Keratinocyte (primary cell): ENCODE results near the gene CNTLN. TPM values are rescaled to one million over a fixed set of nuclear protein-coding genes. Genes with fewer than 3 reads are reported as not detected.

Experiments used
- DNase-seq: peaks from one replicate; pipeline ENCODE4 v3.0.0-alpha.2; 2011; ENCODE audit warnings: low read depth, missing footprints, low spot score
- FAIRE-seq: peaks from 2 replicates; lab custom pipeline; 2011; peaks lifted over from hg19 to GRCh38; lab: Jason Lieb, UNC
- H2AFZ ChIP-seq: 2 replicates; pipeline ENCODE4 v1.6.0; 2012; ENCODE audit warnings: low read length, control low read depth, inconsistent platforms; ENCODE audit not compliant: control insufficient read depth
- H3K27ac ChIP-seq: 2 replicates; pipeline ENCODE4 v1.5.1; 2011; ENCODE audit warnings: low read length; ENCODE audit not compliant: control insufficient read depth, insufficient read depth
- H3K27me3 ChIP-seq: 3 replicates; pipeline ENCODE4 v1.6.0; 2011; ENCODE audit warnings: low read length; ENCODE audit not compliant: control insufficient read depth, insufficient read depth; ENCODE audit errors: extremely low read depth
- H3K36me3 ChIP-seq, 2 experiments: 2 replicates in 1 of 2; 3 replicates in 1 of 2; pipeline ENCODE4 v1.5.1; 2011; ENCODE audit warnings: low read length in 2 of 2, mild to moderate bottlenecking in 1 of 2; ENCODE audit not compliant: control insufficient read depth in 2 of 2, insufficient read depth in 2 of 2; ENCODE audit errors: extremely low read depth in 1 of 2
- H3K4me1 ChIP-seq: 3 replicates; pipeline ENCODE4 v1.5.1; 2011; ENCODE audit warnings: low read length; ENCODE audit not compliant: control insufficient read depth, insufficient read depth; ENCODE audit errors: extremely low read depth
- H3K4me2 ChIP-seq: 3 replicates; pipeline ENCODE4 v1.6.0; 2011; ENCODE audit warnings: low read depth, low read length; ENCODE audit not compliant: control insufficient read depth, insufficient read depth; ENCODE audit errors: extremely low read depth
- H3K4me3 ChIP-seq, 3 experiments: fragments of 200-600 bp in 1 of 3; sonication (generic) in 1 of 3; 2 replicates in 2 of 3; 3 replicates in 1 of 3; pipeline ENCODE4 v1.5.1; 2011 to 2016; ENCODE audit warnings: low read length in 3 of 3, mild to moderate bottlenecking in 3 of 3, control low read depth in 2 of 3, inconsistent platforms in 1 of 3, low read depth in 1 of 3, mixed read lengths in 1 of 3, mixed run types in 1 of 3, moderate library complexity in 1 of 3; ENCODE audit not compliant: control insufficient read depth in 2 of 3, insufficient read depth in 2 of 3; ENCODE audit errors: extremely low read depth in 1 of 3
- H3K79me2 ChIP-seq: 2 replicates; pipeline ENCODE4 v1.6.0; 2012; ENCODE audit warnings: low read length; ENCODE audit not compliant: control insufficient read depth, insufficient read depth
- H3K9ac ChIP-seq: 3 replicates; pipeline ENCODE4 v1.6.0; 2011; ENCODE audit warnings: low read length; ENCODE audit not compliant: control insufficient read depth, insufficient read depth; ENCODE audit errors: extremely low read depth
- H3K9me1 ChIP-seq: 3 replicates; pipeline ENCODE4 v1.6.0; 2011; ENCODE audit warnings: low read length; ENCODE audit not compliant: control insufficient read depth, insufficient read depth; ENCODE audit errors: extremely low read depth
- H3K9me3 ChIP-seq: 2 replicates; pipeline ENCODE4 v1.5.1; 2012; ENCODE audit warnings: low read depth, low read length; ENCODE audit not compliant: control insufficient read depth
- H4K20me1 ChIP-seq: 3 replicates; pipeline ENCODE4 v1.6.0; 2011; ENCODE audit warnings: low read length; ENCODE audit not compliant: control insufficient read depth, insufficient read depth; ENCODE audit errors: extremely low read depth
- EZH2 ChIP-seq: IDR thresholded peaks from one replicate; pipeline ENCODE4 v1.6.1; 2012; ENCODE audit warnings: inconsistent platforms, mild to moderate bottlenecking, low read length, moderate library complexity
- dilution Hi-C: fragments of 300-500 bp; cut with MboI; formaldehyde crosslinking; loops from one replicate; pipeline ENCODE4 v1.7.0; 2020; ENCODE audit warnings: low sequenced_read_pairs; ENCODE audit not compliant: extremely low pct_ligation_motif_present
- polyA plus RNA-seq, 5 experiments: library from polyadenylated mRNA; depleted of rRNA in 3 of 5; stranded (reverse) in 3 of 5; stranded (forward) in 1 of 5; unstranded in 1 of 5; fragments of >200 nt; gene quantifications; 1 replicate in 1 of 5; 2 replicates in 3 of 5; 3 replicates in 1 of 5; pipeline versions ENCODE4 v1.2.1 to v1.2.3, GENCODE V29; 2011 to 2012; ENCODE audit warnings: missing spikeins in 2 of 5, low read depth in 1 of 5, low replicate concordance in 1 of 5
- TF ChIP-seq, protein P1 (sequence below), 3 experiments: IDR thresholded peaks in 1 of 3; conservative IDR thresholded peaks in 1 of 3; optimal IDR thresholded peaks in 1 of 3; 2 replicates in 2 of 3; 3 replicates in 1 of 3; pipeline versions ENCODE3 to v1.5.1; 2011; ENCODE audit warnings: low read length in 3 of 3, mild to moderate bottlenecking in 3 of 3, moderate library complexity in 2 of 3, control low read depth in 1 of 3, inconsistent platforms in 1 of 3; ENCODE audit not compliant: insufficient read depth in 2 of 3; ENCODE audit errors: extremely low read depth in 1 of 3

CNTLN gene
- polyA plus RNA-seq, 1 donor (not counting 4 experiments of a cell fraction or from before 2014, with no cell fraction given), result 2.4 TPM

DNA sequence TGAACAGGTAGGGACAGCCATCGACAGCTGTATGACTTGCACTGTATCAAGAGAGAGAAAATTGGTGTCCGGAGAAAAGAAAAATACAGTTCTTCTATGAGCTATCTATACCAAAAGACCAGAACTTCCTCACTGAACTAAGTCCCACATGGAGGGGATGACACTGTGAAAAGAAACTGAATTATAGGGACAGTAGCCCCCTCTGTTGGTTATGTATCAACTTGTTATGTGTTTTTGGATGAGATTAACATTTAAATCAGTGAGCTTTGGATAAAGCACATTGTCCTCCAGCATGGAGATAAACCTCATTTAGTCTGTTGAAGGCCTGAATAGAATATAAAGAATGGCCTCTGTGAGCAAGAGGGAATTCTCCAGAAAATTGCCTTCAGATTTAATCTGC lies 267.5 kb downstream of the CNTLN start:
- no peak overlapping the region for H3K4me3 ChIP-seq
- H2AFZ ChIP-seq, result no peak overlapping the region
- no peak overlapping the region for H3K4me2 ChIP-seq
- no peak overlapping the region for H3K27ac ChIP-seq
- no peaks in the 10 kb centered on the region for H3K27me3 ChIP-seq
- H3K9me1 ChIP-seq, result no peaks in the 10 kb centered on the region
- no peaks in the 10 kb centered on the region for H3K9me3 ChIP-seq
- DNase-seq, result no peak
- H3K9ac ChIP-seq, result no peak overlapping the region
- H3K36me3 ChIP-seq, result no peaks in the 10 kb centered on the region
- H3K4me1 ChIP-seq, result peaks cover 3% of the 10 kb centered on the region
- dilution Hi-C loops, result no loop called here
- H3K79me2 ChIP-seq, result no peaks in the 10 kb centered on the region
- TF ChIP-seq EZH2, result no peak
- TF ChIP-seq, protein P1, sequence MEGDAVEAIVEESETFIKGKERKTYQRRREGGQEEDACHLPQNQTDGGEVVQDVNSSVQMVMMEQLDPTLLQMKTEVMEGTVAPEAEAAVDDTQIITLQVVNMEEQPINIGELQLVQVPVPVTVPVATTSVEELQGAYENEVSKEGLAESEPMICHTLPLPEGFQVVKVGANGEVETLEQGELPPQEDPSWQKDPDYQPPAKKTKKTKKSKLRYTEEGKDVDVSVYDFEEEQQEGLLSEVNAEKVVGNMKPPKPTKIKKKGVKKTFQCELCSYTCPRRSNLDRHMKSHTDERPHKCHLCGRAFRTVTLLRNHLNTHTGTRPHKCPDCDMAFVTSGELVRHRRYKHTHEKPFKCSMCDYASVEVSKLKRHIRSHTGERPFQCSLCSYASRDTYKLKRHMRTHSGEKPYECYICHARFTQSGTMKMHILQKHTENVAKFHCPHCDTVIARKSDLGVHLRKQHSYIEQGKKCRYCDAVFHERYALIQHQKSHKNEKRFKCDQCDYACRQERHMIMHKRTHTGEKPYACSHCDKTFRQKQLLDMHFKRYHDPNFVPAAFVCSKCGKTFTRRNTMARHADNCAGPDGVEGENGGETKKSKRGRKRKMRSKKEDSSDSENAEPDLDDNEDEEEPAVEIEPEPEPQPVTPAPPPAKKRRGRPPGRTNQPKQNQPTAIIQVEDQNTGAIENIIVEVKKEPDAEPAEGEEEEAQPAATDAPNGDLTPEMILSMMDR (optimal IDR thresholded peaks at IDR 0.05 in 1 of 3, IDR thresholded peaks at IDR 0.05 in 1 of 3, conservative IDR thresholded peaks at IDR 0.05 in 1 of 3; ENCODE audit: extremely low read depth in 1 of 3, insufficient read depth in 2 of 3, low read length in 3 of 3), result peak in 1 of 3 experiments; percentile 12
- no peaks in the 10 kb centered on the region for H4K20me1 ChIP-seq
- no peak for FAIRE-seq

DNA sequence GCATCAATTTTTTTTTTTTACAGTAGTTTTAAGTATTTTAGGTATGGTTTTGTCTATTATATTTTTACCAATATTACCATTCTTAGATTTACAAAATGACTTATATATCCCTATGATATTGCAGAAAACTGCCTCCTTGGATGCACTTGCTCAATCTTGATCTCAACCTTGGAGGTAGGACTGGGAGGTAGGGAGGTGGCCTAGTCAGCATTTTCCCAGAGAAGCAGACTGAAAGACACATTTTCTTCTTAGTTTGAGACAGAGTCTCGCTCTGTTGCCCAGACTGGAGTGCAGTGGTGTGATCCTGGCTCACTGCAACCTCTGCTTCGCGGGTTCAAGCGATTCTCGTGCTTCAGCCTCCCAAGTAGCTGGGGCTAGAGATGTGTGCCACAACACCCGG lies 268.7 kb downstream of the CNTLN start:
- dilution Hi-C loops, result no loop called here
- Histone ChIP-seq H3K4me2 (no peak overlapping the region), H3K4me1 (peaks cover 3% of the 10 kb centered on the region), H3K9me3 (no peaks in the 10 kb centered on the region), H4K20me1 (no peaks in the 10 kb centered on the region), H3K79me2 (no peaks in the 10 kb centered on the region), H3K36me3 (no peaks in the 10 kb centered on the region), H3K9ac (no peak overlapping the region), H3K4me3 (no peak overlapping the region), H3K27me3 (no peaks in the 10 kb centered on the region), H2AFZ (no peak overlapping the region), H3K9me1 (no peaks in the 10 kb centered on the region), H3K27ac (no peak overlapping the region)
- no peak for FAIRE-seq
- no peak for DNase-seq
- TF ChIP-seq, protein P1 (optimal IDR thresholded peaks at IDR 0.05 in 1 of 3, IDR thresholded peaks at IDR 0.05 in 1 of 3, conservative IDR thresholded peaks at IDR 0.05 in 1 of 3; ENCODE audit: extremely low read depth in 1 of 3, insufficient read depth in 2 of 3, low read length in 3 of 3), result no peak
